C4-2B (cell line): Measurements from ENCODE around the gene SSTR1.

Source experiments
- CTCF ChIP-seq: fragments of 450-650 bp; conservative IDR thresholded peaks from 2 replicates; pipeline ENCODE4 v1.5.1; 2017; ENCODE audit warnings: mild to moderate bottlenecking
- ZFX ChIP-seq: fragments of 450-650 bp; IDR thresholded peaks from 2 replicates; pipeline ENCODE4 v1.6.1; 2017

GRCh38 chr14:38203929-38204718 is 3.6 kb upstream of the SSTR1 start:
- no peak for TF ChIP-seq CTCF
- TF ChIP-seq ZFX, result no peak
